ENCODE results near the gene NUDCD3.

The NUDCD3 gene

GRCh38 chr7:44382459-44383265 is 107.8 kb downstream of the NUDCD3 start:
- DNase-seq (ENCODE audit: low spot score): no peak

- no peak for DNase-seq (ENCODE audit: low spot score)
Observed at GRCh38 chr7:44381494-44382220, 108.8 kb downstream of the NUDCD3 start.

- DNase-seq (ENCODE audit: low spot score): no peak
Observed at GRCh38 chr7:44380831-44381493, 109.5 kb downstream of the NUDCD3 start.

- DNase-seq (ENCODE audit: low spot score): no peak
Observed at GRCh38 chr7:44380189-44380830, 110.1 kb downstream of the NUDCD3 start.

GRCh38 chr7:44379366-44380188 is 110.9 kb downstream of the NUDCD3 start:
- peak; percentile 11 for DNase-seq (ENCODE audit: low spot score)

GRCh38 chr7:44378744-44379143 is 111.7 kb downstream of the NUDCD3 start:
- no peak for DNase-seq (ENCODE audit: low spot score)

- DNase-seq (ENCODE audit: low spot score): no peak
Observed at GRCh38 chr7:44377681-44378421, 112.6 kb downstream of the NUDCD3 start.

- no peak for DNase-seq (ENCODE audit: low spot score)
Observed at GRCh38 chr7:44377134-44377463, 113.4 kb downstream of the NUDCD3 start.

GRCh38 chr7:44376429-44377133 is 113.9 kb downstream of the NUDCD3 start:
- no peak for DNase-seq (ENCODE audit: low spot score)

- no peak for DNase-seq (ENCODE audit: low spot score)
Observed at GRCh38 chr7:44375926-44376342, 114.5 kb downstream of the NUDCD3 start.

GRCh38 chr7:44375236-44375699 is 115.2 kb downstream of the NUDCD3 start:
- no peak for DNase-seq (ENCODE audit: low spot score)

GRCh38 chr7:44374007-44374763 is 116.3 kb downstream of the NUDCD3 start:
- no peak for DNase-seq (ENCODE audit: low spot score)

- DNase-seq (ENCODE audit: low spot score): no peak
Observed at GRCh38 chr7:44373418-44373740, 117.1 kb downstream of the NUDCD3 start.

- no peak for DNase-seq (ENCODE audit: low spot score)
Observed at GRCh38 chr7:44372560-44373417, 117.7 kb downstream of the NUDCD3 start.

GRCh38 chr7:44368885-44369284 is 121.6 kb downstream of the NUDCD3 start:
- no peak for DNase-seq (ENCODE audit: low spot score)

- no peak for DNase-seq (ENCODE audit: low spot score)
Observed at GRCh38 chr7:44368455-44368854, 122.0 kb downstream of the NUDCD3 start.

GRCh38 chr7:44367475-44368043 is 122.9 kb downstream of the NUDCD3 start:
- DNase-seq (ENCODE audit: low spot score): no peak

GRCh38 chr7:44366986-44367385 is 123.5 kb downstream of the NUDCD3 start:
- no peak for DNase-seq (ENCODE audit: low spot score)

Data from hematopoietic multipotent progenitor cell treated with erythropoietin and hydrocortisone succinate and interleukin-3 and kit ligand, for 15 days (in vitro differentiated cells).